Iris pigment epithelial cell (primary cell): ENCODE data around the gene SESN3.
"Not testable (repeated sequence)": the region's sequence is repeated elsewhere in the genome, so short reads cannot be mapped to it uniquely, and the experiment has no call there.

ENCODE experiments used
- DNase-seq: peaks from one replicate; pipeline ENCODE4 v3.0.0-alpha.2; 2011; ENCODE audit warnings: low read depth

SESN3 gene

GRCh38 chr11:95219599-95219998, 11.4 kb downstream of the SESN3 start:
- no peak for DNase-seq

- DNase-seq: no peak
Observed at GRCh38 chr11:95218149-95218548, 12.9 kb downstream of the SESN3 start.

GRCh38 chr11:95212609-95213008, 18.4 kb downstream of the SESN3 start:
- DNase-seq: no peak

- DNase-seq: not testable (repeated sequence)
Observed at GRCh38 chr11:95209535-95209934, 21.5 kb downstream of the SESN3 start.

- no peak for DNase-seq
Observed at GRCh38 chr11:95200781-95201457, 30.1 kb downstream of the SESN3 start.

GRCh38 chr11:95195831-95196230, 35.2 kb downstream of the SESN3 start:
- no peak for DNase-seq

GRCh38 chr11:95193541-95193940, 37.5 kb downstream of the SESN3 start:
- no peak for DNase-seq

GRCh38 chr11:95192717-95193116, 38.3 kb downstream of the SESN3 start:
- DNase-seq: no peak

GRCh38 chr11:95187723-95188122, 43.3 kb downstream of the SESN3 start:
- DNase-seq: no peak

GRCh38 chr11:95182397-95182796, 48.6 kb downstream of the SESN3 start:
- DNase-seq: no peak

- DNase-seq: no peak
Observed at GRCh38 chr11:95175818-95176380, 55.1 kb downstream of the SESN3 start.

GRCh38 chr11:95170294-95170693, 60.7 kb downstream of the SESN3 start:
- no peak for DNase-seq

GRCh38 chr11:95166781-95167180, 64.2 kb downstream of the SESN3 start:
- no peak for DNase-seq

- no peak for DNase-seq
Observed at GRCh38 chr11:95165638-95166037, 65.4 kb downstream of the SESN3 start.

- no peak for DNase-seq
Observed at GRCh38 chr11:95163106-95163505, 67.9 kb downstream of the SESN3 start.

- no peak for DNase-seq
Observed at GRCh38 chr11:95161248-95161647, 69.8 kb downstream of the SESN3 start.

- no peak for DNase-seq
Observed at GRCh38 chr11:95157824-95158223, 73.2 kb downstream of the SESN3 start.

GRCh38 chr11:95156916-95157541, 74.0 kb downstream of the SESN3 start:
- no peak for DNase-seq

- no peak for DNase-seq
Observed at GRCh38 chr11:95156133-95156721, 74.8 kb downstream of the SESN3 start.

GRCh38 chr11:95155385-95155784, 75.6 kb downstream of the SESN3 start:
- no peak for DNase-seq

- DNase-seq: peak; percentile 36
Observed at GRCh38 chr11:95154514-95154913, 76.5 kb downstream of the SESN3 start.

GRCh38 chr11:95153857-95154246, 77.2 kb downstream of the SESN3 start:
- DNase-seq: no peak
